Measurements from ENCODE around the gene TAS2R43.
"Not testable (repeated sequence)": the region's sequence is repeated elsewhere in the genome, so short reads cannot be mapped to it uniquely, and the experiment has no call there.

The TAS2R43 gene, protein sequence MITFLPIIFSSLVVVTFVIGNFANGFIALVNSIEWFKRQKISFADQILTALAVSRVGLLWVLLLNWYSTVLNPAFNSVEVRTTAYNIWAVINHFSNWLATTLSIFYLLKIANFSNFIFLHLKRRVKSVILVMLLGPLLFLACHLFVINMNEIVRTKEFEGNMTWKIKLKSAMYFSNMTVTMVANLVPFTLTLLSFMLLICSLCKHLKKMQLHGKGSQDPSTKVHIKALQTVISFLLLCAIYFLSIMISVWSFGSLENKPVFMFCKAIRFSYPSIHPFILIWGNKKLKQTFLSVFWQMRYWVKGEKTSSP

DNA sequence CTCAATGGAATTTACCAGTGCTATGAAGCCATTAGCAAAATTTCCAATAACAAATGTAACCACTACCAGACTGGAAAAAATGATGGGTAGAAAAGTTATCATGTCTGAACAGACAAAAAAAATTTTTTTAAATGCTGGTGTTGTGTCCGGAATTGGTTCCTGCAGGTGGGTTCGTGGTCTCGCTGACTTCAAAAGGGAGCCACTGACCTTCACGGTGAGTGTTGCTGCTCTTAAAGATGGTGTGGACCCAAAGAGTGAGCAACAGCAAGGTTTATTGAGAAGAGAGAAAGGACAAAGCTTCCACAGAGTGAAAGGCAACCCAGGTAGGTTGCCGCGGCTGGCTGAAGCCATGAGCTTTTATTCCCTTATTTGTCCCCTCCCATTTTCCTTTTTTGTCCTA lies at the start of gene TAS2R43:
TAS2R43 (minus strand) TSS at position 186 of the 400 bp plus-strand sequence; CDS start at position 102, 84 bp downstream.
- DNase-seq (ENCODE audit: low read depth) = no peak

DNA sequence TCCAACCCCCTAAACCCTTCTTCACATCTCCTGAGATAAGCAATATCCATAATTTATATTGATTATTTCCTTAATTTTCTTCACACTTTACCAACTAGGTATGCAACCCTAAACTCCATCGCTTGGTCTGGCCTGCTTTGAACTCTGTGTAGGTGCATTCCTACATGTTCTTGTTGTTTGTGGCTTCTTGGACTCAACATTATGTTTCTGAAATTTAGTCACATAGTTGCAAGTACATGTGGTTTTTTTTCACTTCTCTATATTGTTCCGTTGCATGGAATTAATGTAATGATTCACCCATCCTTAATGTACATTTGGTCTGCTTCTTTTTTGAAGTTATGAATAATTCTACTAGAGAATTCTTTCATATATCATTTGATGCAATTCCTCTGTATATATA lies 44.0 kb upstream of the TAS2R43 start:
- DNase-seq (ENCODE audit: low read depth) = no peak

DNA sequence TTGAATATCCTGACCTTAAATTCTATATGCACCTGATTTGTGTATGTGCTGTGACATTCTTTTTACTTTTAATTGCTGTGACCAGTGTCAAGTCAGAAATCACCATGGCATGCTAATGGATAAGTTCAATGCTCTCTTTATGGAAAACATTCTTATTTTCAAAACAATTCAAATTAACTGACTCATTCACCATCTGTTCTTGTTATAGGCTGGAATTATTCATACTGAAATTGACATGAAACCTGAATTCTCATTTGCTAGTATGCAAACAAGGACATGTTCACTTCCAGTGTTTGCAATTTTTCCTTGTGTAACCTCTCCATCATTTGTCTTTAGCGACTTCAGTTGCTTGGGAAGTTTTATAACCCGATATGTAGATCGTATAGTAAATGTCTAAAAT lies 42.2 kb upstream of the TAS2R43 start, which contains the start of gene TAS2R30:
TAS2R30 (minus strand) TSS at position 340 of the 400 bp plus-strand sequence. CDS start 400 bp downstream, outside the sequence.
- DNase-seq (ENCODE audit: low read depth) = no peak

DNA sequence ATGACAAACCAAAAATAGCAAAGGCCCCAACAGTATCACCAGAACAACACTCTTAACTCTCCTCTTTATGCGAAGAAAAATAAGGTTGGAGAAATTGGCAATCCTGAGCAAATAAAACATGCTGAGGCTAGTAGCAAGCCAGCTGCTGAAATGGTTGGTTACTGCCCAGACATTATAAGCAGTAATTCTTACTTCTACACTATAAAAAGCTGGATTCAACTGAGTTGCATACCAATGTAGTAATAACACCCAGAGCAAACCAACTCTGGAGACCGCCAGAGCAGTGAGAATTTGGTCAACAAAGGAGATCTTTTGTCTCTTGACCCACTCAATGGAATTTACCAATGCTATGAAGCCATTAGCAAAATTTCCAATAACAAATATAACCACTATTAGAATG lies 41.7 kb upstream of the TAS2R43 start:
- no peak for DNase-seq (ENCODE audit: low read depth)

DNA sequence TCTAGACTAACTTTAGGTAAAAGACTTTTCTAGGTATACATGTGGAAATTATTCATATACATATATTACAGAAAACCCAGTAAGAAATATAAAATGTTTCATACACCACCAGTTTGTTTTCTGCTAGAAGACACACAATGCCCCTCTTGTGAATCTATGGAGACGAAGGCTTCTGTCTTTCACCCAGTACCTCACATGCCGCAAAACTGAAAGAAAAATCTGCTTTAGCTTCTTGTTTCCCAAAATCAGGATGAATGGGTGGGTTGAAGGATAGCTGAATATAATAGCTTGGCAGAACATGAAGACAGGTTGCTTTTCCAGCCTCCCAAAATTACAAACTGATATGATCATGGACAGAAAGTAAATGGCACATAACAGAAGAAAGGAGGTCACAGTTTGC lies 41.0 kb upstream of the TAS2R43 start:
- no peak for DNase-seq (ENCODE audit: low read depth)

DNA sequence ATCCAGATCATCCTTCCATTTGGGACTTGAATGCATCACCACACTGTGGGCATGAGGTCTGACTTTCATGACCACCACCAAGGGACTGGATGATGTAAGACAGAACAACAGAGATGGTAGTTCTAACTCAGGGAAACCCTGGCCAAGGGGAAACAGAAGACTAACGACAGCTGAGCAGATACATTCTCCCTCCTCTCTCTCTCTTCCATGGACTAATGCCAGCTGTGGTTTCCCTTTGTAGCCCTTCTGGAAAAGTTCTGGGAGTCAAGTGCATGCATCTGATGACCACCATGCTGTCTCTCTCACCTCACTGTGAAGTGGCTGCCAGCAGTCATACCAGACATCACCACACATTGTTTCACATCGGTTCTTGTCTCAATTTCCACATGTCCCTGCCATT lies 38.9 kb upstream of the TAS2R43 start:
- DNase-seq (ENCODE audit: low read depth) = no peak

DNA sequence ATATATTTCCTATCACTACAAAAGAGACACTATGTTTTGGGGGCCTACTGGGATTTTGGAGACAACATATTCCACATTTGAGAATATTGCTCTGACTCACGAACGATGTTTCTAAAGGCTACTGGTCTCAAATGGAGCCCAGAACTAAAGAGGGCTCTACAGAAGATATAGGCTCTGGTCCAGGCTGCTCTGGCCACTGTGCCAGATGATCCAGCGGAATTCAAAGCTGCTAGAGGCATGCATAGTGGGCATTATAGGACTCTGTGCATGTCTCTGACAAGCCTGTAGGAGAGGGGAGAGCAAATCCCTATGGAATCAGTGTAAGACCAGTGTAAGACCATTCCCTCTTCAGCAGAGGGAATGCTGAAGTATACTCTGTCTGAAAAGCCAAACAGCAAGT lies 38.3 kb upstream of the TAS2R43 start:
- no peak for DNase-seq (ENCODE audit: low read depth)

DNA sequence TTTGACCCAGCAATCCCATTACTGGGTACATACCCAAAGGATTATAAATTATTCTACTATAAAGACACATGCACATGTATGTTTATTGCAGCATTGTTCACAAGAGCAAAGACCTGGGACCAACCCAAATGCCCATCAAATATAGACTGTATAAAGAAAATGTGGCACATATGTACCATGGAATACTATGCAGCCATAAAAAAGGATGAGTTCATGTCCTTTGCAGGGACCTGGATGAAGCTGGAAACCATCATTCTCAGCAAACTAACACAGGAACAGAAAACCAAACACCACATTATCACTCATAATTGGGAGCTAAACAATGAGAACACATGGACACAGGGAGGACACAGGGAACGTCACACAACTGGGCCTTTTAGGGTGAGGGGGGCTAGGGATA lies 22.0 kb upstream of the TAS2R43 start:
- not testable (repeated sequence) for DNase-seq (ENCODE audit: low read depth)

DNA sequence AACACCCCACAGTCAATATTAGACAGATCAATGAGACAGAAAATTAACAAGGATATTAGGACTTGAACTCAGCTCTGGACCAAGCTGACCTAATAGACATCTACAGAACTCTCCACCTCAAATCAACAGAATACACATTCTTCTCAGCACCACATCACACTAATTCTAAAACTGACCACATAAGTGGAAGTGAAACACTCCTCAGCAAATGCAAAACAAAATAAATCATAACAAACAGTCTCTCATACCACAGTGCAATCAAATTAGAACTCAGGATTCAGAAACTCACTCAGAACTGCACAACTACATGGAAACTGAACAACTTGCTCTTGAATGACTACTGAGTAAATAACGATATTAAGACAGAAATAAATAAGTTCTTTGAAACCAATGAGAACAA lies 19.1 kb upstream of the TAS2R43 start:
- not testable (repeated sequence) for DNase-seq (ENCODE audit: low read depth)

DNA sequence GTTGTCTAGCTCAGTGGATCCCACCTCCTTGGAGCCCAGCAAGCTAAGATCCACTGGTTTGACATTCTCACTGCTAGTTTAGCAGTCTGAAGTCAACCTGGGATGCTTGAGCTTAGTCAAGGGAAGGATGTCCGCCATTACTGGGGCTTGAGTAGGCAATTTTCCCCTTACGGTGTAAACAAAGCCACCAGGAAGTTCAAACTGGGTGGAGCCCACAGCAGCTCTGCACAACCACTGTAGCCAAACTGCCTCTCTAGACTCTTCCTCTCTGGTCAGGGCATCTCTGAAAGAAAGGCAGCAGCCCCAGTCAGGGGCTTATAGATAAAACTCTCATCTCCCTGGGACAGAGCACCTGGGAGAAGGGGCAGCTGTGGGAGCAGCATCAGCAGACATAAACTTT lies 16.7 kb upstream of the TAS2R43 start:
- DNase-seq (ENCODE audit: low read depth) = no peak

DNA sequence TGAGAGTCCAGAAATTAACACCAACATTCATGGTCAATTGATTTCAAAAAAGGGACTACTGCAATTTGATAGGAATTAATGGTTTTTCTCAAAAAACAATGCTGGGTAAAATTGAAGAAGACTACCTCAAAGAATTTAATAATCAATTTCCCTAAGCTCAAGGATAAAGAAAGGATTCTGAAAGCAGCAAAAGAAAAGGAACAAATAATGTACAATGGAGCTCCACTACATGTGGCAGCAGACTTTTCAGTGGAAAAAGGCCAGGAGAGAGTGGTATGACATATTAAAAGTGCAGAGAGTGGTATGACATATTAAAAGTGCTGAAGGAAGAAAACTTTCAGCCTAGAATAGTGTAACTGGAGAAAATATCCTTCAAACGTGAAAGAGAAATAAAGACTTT lies 15.6 kb upstream of the TAS2R43 start:
- DNase-seq (ENCODE audit: low read depth) = no peak

DNA sequence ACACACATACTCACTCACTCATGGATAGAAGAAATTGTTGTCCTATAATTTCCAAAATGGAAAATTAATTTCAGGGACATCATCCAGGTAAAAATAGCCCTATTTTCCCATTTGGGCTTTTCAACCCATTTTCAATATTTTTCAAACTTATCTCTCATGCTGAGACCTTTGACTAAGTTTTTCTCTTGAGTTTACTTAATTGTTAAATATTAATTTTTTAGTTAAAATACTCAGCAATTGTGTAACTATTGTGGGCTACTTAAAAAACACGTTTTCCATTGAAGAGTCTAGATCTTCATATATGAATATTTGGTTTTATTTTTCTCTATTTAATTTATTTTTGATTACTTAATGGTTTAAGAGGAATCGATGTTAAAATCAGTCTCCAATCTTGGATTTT lies 14.2 kb upstream of the TAS2R43 start:
- DNase-seq (ENCODE audit: low read depth) = no peak

DNA sequence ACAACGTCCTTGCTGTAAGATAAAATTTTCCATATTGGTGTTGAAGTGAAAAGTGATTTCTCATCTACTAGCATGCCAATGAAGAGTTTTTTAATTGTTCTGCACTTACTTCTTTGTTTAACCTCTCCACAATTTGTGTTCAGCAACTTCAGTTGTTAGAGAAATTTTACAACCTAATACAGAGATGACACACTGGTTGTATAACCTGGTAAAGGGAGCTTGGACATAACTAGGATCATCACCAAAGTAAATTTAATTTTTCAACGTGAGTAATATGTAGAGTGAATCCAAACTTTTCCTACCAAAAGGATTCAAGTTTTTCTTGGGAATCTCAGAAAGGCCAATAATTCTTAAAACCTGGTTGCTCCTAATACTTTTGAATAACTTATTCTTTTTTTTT lies 13.4 kb upstream of the TAS2R43 start:
- DNase-seq (ENCODE audit: low read depth) = no peak

DNA sequence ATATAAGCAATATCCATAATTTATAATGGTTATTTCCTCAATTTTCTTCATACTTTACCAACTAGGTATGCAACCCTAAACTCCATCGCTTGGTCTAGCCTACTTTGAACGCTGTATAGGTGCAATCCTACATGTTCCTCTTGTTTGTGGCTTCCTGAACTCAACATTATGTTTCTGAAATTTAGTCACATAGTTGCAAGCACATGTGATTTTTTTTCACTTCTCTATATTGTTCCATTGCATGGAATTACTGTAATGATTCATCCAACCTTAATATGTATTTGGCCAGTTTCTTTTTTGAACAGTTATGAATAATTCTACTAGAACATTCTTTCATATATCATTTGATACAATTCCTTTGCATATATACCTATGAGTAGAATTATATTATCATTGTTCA lies 2.8 kb upstream of the TAS2R43 start:
- DNase-seq (ENCODE audit: low read depth) = not testable (repeated sequence)

DNA sequence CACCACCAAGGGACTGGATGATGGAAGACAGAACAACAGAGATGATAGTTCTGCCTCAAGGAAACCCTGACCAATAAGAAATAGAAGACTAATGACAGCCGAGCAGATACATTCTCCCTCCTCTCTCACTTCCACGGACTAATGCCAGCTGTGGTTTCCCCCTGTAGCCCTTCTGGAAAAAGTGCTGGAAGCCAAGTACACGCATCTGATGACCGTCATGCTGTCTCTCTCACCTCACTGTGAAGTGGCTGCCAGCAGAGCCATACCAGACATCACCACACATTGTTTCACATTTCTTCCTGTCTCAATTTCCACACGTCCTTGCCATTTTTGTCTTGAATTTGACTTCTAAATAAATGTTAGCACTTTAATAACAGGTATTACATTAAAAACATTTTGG lies 2.9 kb downstream of the TAS2R43 start:
- no peak for DNase-seq (ENCODE audit: low read depth)

DNA sequence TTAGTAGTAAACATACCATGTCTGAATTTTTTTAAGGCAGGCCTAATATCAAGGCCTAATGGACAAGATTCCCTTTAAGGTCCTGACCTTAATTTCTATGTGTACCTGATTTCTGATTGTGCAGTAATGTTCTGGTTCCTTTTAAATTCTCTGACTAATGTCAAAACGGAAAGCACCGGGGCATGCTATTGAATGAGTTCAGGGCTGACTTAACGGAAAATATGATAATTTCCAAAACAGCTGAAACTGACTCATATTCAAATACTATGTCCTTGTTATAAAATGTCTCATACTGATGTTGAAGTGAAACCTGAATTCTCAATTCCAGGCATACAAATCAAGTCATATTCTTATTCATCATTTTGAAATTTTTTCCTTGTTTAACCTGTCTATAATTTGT lies 6.7 kb downstream of the TAS2R43 start:
- no peak for DNase-seq (ENCODE audit: low read depth)

DNA sequence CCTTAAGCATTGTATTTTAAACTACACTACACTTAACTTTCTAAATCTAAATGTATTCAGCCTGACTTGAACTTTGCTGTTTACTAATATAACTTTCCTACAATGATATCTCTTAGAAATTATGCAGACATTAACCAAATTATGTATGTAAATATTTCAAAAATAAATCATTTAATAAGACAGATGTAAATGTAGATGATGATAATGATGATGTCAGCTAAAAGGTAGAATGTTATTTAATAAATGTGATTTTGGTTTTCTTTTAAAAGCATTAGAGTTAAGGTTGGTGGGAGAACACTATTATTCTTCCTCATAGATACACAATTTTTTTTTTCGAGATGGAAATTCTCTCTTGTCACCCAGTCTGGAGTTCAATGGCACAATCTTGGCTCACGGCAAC lies 10.1 kb downstream of the TAS2R43 start:
- no peak for DNase-seq (ENCODE audit: low read depth)

DNA sequence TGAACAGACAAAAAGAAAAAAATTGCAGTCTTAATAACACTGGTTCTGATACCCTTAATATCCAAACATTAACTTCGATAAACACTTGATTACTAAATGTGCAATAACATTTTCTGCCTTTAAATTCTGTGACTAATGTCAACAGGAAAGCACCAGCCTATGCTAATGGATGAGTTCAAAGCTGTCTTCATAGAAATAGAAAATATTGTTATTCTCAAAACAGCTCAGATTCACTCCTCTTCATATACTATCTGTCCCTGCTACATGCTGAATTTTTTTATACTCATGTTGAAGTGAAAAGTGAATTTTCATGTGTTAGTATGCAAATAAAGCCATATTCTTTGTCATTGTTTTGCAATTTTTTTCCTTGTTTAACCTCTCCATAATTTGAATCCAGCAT lies 13.9 kb downstream of the TAS2R43 start:
- no peak for DNase-seq (ENCODE audit: low read depth)

DNA sequence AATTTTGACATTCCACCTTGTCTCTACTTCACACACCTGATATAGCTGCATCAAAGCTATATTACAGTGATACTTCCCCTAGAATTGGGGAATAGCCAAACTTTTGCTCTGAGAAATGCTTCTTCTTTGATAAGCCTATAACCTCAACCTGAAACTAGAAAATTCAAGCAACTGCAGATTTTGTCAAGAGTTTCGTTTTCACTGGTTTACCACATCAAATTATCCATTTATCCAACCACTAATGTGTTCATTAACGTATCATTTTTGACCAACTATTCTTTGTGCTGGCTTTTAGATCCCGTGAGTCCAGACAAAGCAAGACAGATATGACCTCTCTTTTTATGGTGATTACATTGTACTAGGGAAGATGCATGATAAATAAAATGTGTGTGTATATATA lies 16.5 kb downstream of the TAS2R43 start:
- DNase-seq (ENCODE audit: low read depth) = no peak

DNA sequence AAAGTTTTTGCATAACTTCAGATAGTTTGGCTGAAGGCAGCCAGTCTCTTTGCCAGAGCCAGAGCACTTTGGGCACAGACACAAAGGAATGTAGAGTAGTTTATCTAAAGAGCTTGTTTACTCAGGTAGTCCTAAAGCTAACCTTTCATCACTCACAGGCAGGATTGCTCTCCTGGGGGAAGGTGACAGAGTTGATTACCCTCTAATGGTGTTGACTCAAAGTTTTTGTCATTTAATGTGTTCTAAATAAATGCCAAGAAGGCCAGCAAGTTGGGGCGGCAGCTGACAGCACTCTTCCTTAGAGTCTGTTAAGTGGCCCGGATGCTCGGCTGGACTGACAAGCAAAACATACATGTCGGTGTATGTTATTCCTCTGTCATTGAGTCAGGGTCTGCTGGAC lies 20.7 kb downstream of the TAS2R43 start:
- DNase-seq (ENCODE audit: low read depth) = no peak

DNA sequence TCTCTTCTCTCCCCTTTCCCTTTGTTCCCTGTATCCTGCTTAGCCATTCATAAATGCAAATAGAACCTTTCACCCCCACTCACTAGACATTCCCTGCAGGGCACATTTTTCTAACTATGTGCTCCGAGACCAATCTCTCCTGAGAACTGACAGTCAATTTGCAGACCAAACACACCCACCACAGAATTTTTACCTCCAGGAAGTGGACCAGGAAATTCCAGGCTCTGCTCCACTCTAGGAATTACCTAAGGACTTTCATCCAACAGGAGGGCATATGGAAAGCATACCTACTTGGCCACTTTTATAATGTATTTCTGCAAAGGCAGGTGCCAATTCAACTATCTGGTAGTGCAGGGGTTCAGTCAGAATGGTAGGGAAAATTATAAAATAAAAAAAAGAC lies 21.1 kb downstream of the TAS2R43 start:
- no peak for DNase-seq (ENCODE audit: low read depth)

DNA sequence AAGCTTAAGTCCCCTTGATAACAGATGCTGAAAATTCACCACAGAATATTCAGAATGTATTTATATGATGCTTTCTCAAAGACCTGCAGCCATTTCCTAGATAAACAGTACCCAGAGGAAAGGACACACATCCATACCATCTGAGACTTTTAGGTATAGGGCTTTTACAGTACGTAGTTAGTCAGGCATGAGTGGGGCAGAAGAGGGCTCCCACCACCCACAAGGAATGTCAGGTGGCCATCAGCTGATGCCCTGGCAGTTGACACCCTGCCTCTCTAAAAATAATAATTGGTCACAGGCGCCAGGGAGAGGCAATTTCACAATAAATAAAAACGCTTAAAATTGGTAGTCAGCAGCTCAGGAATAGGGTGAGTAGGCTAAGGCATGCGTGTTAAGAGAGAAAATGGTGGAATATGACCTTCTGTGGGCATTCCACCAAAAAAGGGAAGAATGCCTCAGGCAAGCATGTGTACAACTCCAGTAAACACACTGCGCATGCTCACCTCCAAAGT lies 22.2 kb downstream of the TAS2R43 start:
- DNase-seq (ENCODE audit: low read depth) = no peak

DNA sequence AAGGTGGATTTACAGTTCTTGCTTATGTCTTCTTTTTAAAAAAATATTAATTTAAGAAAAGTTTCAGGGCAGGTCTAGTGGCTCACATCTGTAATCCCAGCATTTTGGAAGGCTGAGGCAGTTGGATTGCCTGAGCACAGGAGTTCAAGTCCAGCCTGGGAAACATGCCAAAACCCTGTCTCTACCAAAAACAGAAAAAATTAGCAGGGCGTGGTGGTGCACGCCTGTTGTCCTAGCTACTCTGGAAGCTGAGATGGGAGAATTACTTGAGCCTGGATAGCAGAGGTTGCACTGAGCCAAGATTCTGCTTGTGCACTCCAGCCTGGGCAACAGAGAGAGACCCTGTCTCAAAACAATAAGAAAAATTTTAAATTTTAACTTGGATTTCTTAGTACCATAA lies 24.6 kb downstream of the TAS2R43 start:
- no peak for DNase-seq (ENCODE audit: low read depth)

DNA sequence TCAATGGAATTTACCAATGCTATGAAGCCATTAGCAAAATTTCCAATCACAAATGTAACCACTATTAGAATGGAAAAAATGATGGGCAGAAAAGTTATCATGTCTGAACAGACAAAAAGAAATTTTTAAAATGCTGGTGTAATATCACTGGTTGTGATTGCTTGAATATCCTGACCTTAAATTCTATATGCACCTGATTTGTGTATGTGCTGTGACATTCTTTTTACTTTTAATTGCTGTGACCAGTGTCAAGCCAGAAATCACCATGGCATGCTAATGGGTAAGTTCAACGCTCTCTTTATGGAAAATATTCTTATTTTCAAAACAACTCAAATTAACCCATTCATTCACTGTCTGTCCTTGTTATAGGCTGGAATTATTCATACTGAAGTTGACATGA lies 29.9 kb downstream of the TAS2R43 start, which contains the start of gene TAS2R46:
TAS2R46 (minus strand) TSS at position 101 of the 400 bp plus-strand sequence; CDS start at position 101, 0 bp downstream.
- DNase-seq (ENCODE audit: low read depth) = not testable (repeated sequence)

Data from HS-27A (cell line).